Measurements from ENCODE around the gene DVL1.

DNA sequence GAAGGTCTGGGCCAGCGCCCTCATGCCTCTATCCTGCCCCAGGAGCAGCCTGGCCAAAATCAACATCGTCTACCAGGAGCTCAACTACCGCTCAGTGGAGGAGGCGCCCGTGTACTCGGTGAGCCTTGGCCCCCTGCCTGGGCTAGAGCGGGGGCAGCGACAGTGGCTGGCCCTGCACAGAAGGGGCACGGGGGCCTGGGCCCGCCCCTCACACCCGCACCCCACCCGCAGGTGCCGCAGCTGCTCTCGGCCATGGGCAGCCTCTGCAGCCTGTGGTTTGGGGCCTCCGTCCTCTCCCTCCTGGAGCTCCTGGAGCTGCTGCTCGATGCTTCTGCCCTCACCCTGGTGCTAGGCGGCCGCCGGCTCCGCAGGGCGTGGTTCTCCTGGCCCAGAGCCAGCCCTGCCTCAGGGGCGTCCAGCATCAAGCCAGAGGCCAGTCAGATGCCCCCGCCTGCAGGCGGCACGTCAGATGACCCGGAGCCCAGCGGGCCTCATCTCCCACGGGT is 58.1 kb downstream of the DVL1 start:
- TF ChIP-seq, protein P1, sequence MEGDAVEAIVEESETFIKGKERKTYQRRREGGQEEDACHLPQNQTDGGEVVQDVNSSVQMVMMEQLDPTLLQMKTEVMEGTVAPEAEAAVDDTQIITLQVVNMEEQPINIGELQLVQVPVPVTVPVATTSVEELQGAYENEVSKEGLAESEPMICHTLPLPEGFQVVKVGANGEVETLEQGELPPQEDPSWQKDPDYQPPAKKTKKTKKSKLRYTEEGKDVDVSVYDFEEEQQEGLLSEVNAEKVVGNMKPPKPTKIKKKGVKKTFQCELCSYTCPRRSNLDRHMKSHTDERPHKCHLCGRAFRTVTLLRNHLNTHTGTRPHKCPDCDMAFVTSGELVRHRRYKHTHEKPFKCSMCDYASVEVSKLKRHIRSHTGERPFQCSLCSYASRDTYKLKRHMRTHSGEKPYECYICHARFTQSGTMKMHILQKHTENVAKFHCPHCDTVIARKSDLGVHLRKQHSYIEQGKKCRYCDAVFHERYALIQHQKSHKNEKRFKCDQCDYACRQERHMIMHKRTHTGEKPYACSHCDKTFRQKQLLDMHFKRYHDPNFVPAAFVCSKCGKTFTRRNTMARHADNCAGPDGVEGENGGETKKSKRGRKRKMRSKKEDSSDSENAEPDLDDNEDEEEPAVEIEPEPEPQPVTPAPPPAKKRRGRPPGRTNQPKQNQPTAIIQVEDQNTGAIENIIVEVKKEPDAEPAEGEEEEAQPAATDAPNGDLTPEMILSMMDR (IDR thresholded peaks at IDR 0.05; ENCODE audit: low read depth, low read length), result no peak
- no peak for TF ChIP-seq EZH2phosphoT487 (IDR thresholded peaks at IDR 0.05; ENCODE audit: low read depth)

All from OCI-LY3 (cell line).